Heart left ventricle (tissue), 16 donors: Measurements from ENCODE around the gene AEBP1. TPM values are rescaled to one million over a fixed set of nuclear protein-coding genes. Genes with fewer than 3 reads are reported as not detected.

Experiments used
- ATAC-seq, 4 donors: fragments of 200-7000 bp; cut with Tn5 transposase; one replicate each; pipeline ENCODE4 v1.9.1; 2020 to 2022; ENCODE audit warnings: moderate library complexity in 4 of 4, mild to moderate bottlenecking in 3 of 4, moderate number of reproducible peaks in 1 of 4
- DNase-seq, 5 donors: peaks; one replicate each; pipeline ENCODE4 v3.0.0-alpha.2; 2020
- H3K27ac ChIP-seq, 12 donors: fragments of 200-600 bp; sonication (generic) in 4 of 12; one replicate each; pipeline versions ENCODE4 v1.5.0 to v1.8.0; 2016 to 2022; ENCODE audit warnings: mild to moderate bottlenecking in 2 of 12
- H3K27me3 ChIP-seq, 9 donors: fragments of 200-600 bp; sonication (generic) in 2 of 9; one replicate each; pipeline versions ENCODE4 v1.5.1 to v1.8.0; 2016 to 2022; ENCODE audit warnings: mild to moderate bottlenecking in 3 of 9
- H3K36me3 ChIP-seq, 9 donors: fragments of 200-600 bp; sonication (generic) in 2 of 9; one replicate each; pipeline versions ENCODE4 v1.5.0 to v1.8.0; 2018 to 2022; ENCODE audit warnings: mild to moderate bottlenecking in 2 of 9
- H3K4me1 ChIP-seq, 12 donors: fragments of 200-600 bp; sonication (generic) in 4 of 12; one replicate each; pipeline versions ENCODE4 v1.5.0 to v1.8.0; 2016 to 2022; ENCODE audit warnings: mild to moderate bottlenecking in 3 of 12
- H3K4me3 ChIP-seq, 12 donors: fragments of 200-600 bp; sonication (generic) in 4 of 12; one replicate each; pipeline versions ENCODE4 v1.5.0 to v1.8.0; 2017 to 2022; ENCODE audit warnings: mild to moderate bottlenecking in 9 of 12, moderate library complexity in 4 of 12
- H3K9me3 ChIP-seq, 12 donors: fragments of 200-600 bp; sonication (generic) in 4 of 12; one replicate each; pipeline versions ENCODE4 v1.5.0 to v1.8.0; 2016 to 2022; ENCODE audit warnings: mild to moderate bottlenecking in 1 of 12
- CTCF ChIP-seq, 12 donors: fragments of 200-600 bp; sonication (generic) in 4 of 12; IDR thresholded peaks; one replicate each; pipeline versions ENCODE4 v1.5.0 to v1.8.0; 2018 to 2022; ENCODE audit warnings: antibody characterized with exemption in 12 of 12, mild to moderate bottlenecking in 5 of 12
- POLR2A ChIP-seq, 2 donors: fragments of 450-650 bp; IDR thresholded peaks; one replicate each; pipeline ENCODE4 v1.6.1; 2017; ENCODE audit warnings: antibody characterized with exemption in 2 of 2, mild to moderate bottlenecking in 2 of 2, moderate library complexity in 2 of 2
- WGBS, 4 donors: extraction: QIAGEN DNeasy Blood & Tissue Kit in 2 of 4; methylation state at CpG; one replicate each; pipeline versions ENCODE4 v1.1.5 to v1.1.7; 2013 to 2018; 5-methylcytosine and 5-hydroxymethylcytosine counted together
- intact Hi-C, 10 donors: fragments of 100-400 bp; cut with DNase I; formaldehyde crosslinking; loops; one replicate each; pipeline versions ENCODE4 v1.11.1 to v1.14.2; 2022
- polyA plus RNA-seq, 2 donors: library from polyadenylated mRNA; stranded (reverse); fragments of 200-250 nt; gene quantifications; one replicate each; pipeline ENCODE4 v1.2.3, GENCODE V29; 2013
- total RNA-seq, 9 donors: library from RNA; depleted of rRNA in 2 of 9; stranded (reverse); fragments of >200 nt in 2 of 9; fragmentation: NEBNext Ultra II Directional in 3 of 9; extraction: Animal tissue kit (Norgen Biotek cat#: 25700) in 3 of 9; gene quantifications; one replicate each; pipeline versions ENCODE4 v1.1.0 to v1.2.4, GENCODE V29; 2016 to 2023
- donor health status: ischemic (EF 13 %, LVEDD 7.1; RV severe dilation, severe dysfunction).
- donor health status: healthy with polysubstance abuse.
- donor health status: DM: no; HTN: yes; CAD: no.
- donor health status: DM: no; HTN: no; CAD: no.
- donor health status: ischemic (EF 25% LVEDD 6.9; RV normal size, moderate dysfunction).
- donor health status: ischemic (EF 25% LVEDD 5.7; RV mildly dilated, moderate dysfunction).
- donor health status: healthy.
- donor health status: DM: yes; HTN: yes; CAD: no.
- donor health status: ischemic (EF 35%, LVEDD 5.7; RV mildly dilated, moderate dysfunction).
- donor health status: nonischemic (EF 11% LVEDD 7.7; RV severe dilation, severe dysfunction).
- donor health status: DM: yes; HTN: yes; CAD: no.
- donor health status: PGD.
- donor health status: ischemic (EF 29% LVEDD 5.4; RV normal size, mild dysfunction).
- donor health status: nonischemic (EF 23%, LVEDD 6.1; RV moderate dilation, normal function).

Gene AEBP1
- total and polyA plus RNA-seq, 11 donors, result 10.9 to 51.1 (median 23.2) TPM

- intact Hi-C loops, result loop anchor here in 3 of 10 donors (5.0 to 10.0 kb wide), 3 partner anchors 65 to 75 kb away; partner anchors contain the start of gene YKT6 (in 1 of the 3)
- Histone ChIP-seq H3K27me3 (no peaks in the 10 kb centered on the region), H3K27ac (no peak overlapping the region)
These were observed 23.0 kb downstream of the AEBP1 start for GRCh38 chr7:44127161-44127560.

GRCh38 chr7:44128721-44129582 lies 24.8 kb downstream of the AEBP1 start:
- ATAC-seq, result peak in 2 of 4 donors; percentile 14 to 42
- Histone ChIP-seq H3K36me3 (no peaks in the 10 kb centered on the region), H3K9me3 (peaks cover 0 to 6% (median 0%) of the 10 kb centered on the region in 12 donors), H3K4me1 (peaks cover 0 to 33% (median 6%) of the 10 kb centered on the region in 12 donors), H3K27ac (peak overlapping the region in 8 of 12 donors; percentile 21 to 77 (median 40)), H3K27me3 (no peaks in the 10 kb centered on the region), H3K4me3 (no peak overlapping the region)
- TF ChIP-seq POLR2A (IDR thresholded peaks at IDR 0.05) (no peak), CTCF (IDR thresholded peaks at IDR 0.05) (no peak)
- 43 to 57% (median 56%) methylated on average over 3 to 6 of the region's 6 CpGs for WGBS, 4 donors
- peak in 1 of 5 donors; percentile 28 for DNase-seq
- intact Hi-C loops, result loop anchor here in 3 of 10 donors (5.0 to 10.0 kb wide), 3 partner anchors 63 to 73 kb away; partner anchors contain the start of gene YKT6 (in 1 of the 3)

More at GRCh38 chr7:44127161-44127560, 23.0 kb downstream of the AEBP1 start:
- ATAC-seq (no peak), DNase-seq (peak in 1 of 5 donors; percentile 3)
- Histone ChIP-seq H3K36me3 (no peaks in the 10 kb centered on the region), H3K9me3 (peaks cover 0 to 6% (median 0%) of the 10 kb centered on the region in 12 donors), H3K4me3 (no peak overlapping the region), H3K4me1 (peaks cover 0 to 34% (median 10%) of the 10 kb centered on the region in 12 donors)
- TF ChIP-seq POLR2A (IDR thresholded peaks at IDR 0.05) (no peak), CTCF (IDR thresholded peaks at IDR 0.05) (no peak)

- 38 to 55% (median 52%) methylated on average over 12 of the region's 12 CpGs for WGBS, 4 donors
- Histone ChIP-seq H3K9me3 (peaks cover 0 to 6% (median 0%) of the 10 kb centered on the region in 12 donors), H3K36me3 (no peaks in the 10 kb centered on the region), H3K27me3 (no peaks in the 10 kb centered on the region), H3K4me1 (peaks cover 0 to 39% (median 10%) of the 10 kb centered on the region in 12 donors), H3K27ac (peak overlapping the region; percentile 1 to 89 (median 70)), H3K4me3 (no peak overlapping the region)
- DNase-seq (peak in 2 of 5 donors; percentile 38 to 63), ATAC-seq (peak; percentile 45 to 79 (median 68))
- intact Hi-C loops, result loop anchor here in 4 of 10 donors (2.0 to 10.0 kb wide), 4 partner anchors 61 to 66 kb away; no protein-coding TSS in a partner anchor
- TF ChIP-seq POLR2A (IDR thresholded peaks at IDR 0.05) (no peak), CTCF (IDR thresholded peaks at IDR 0.05) (peak in 10 of 12 donors; percentile 22 to 52 (median 35))
These were observed 27.3 kb downstream of the AEBP1 start for GRCh38 chr7:44131173-44132029.
